Measurements from ENCODE around the gene GULP1.
"Not testable (repeated sequence)": the region's sequence is repeated elsewhere in the genome, so short reads cannot be mapped to it uniquely, and the experiment has no call there.

The GULP1 gene

DNA sequence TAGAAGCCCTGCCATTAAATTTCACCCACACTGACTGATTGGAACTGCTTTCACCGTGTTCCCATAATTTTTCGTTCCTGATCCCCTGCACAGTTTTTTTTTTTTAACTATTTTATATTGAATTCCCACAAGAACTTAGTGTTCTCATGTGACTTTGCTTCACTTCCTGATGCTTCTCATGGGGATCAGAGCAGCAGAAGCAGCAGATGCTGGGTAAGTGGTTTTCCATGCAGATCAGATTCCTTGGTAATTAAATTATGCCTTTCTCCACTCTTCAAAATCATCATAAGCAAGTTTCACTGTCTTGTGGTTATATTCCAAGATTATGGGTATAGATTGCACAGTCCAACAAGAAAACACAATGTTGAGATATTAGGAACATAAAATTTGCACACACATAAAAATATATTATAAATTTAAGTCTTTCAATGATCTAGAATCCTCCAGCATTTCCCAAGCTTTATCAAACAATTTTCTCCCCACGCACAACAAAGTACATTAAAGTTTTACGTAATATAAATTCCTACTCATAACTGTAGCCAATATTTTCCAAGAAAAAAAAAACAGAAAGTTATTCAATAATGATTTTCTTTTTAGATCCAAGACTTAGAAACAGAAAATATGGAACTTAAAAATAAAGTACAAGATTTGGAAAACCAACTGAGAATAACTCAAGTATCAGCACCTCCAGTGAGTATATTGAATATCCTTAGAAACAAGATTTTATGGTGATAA, 277.9 kb downstream of the GULP1 start:
- DNase-seq: no peak

DNA sequence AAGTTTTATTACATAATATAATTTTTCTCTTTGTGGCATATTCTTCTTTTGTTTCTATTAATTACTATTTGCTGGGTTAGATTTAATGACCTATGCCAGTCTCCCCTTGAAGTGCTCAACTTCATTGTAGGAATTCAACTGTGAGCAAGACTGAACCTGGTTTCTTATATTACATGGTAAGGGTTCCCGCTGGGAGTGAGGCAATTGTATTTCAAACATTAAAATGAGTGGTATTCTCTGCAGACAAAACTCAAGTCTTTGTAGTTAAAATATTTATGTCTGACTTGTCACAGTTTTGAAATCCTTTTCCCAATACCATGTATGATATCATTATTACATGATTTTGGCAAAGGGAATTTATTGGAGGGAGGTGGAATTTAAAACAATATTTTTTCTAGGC, 278.7 kb downstream of the GULP1 start:
- no peak for DNase-seq

DNA sequence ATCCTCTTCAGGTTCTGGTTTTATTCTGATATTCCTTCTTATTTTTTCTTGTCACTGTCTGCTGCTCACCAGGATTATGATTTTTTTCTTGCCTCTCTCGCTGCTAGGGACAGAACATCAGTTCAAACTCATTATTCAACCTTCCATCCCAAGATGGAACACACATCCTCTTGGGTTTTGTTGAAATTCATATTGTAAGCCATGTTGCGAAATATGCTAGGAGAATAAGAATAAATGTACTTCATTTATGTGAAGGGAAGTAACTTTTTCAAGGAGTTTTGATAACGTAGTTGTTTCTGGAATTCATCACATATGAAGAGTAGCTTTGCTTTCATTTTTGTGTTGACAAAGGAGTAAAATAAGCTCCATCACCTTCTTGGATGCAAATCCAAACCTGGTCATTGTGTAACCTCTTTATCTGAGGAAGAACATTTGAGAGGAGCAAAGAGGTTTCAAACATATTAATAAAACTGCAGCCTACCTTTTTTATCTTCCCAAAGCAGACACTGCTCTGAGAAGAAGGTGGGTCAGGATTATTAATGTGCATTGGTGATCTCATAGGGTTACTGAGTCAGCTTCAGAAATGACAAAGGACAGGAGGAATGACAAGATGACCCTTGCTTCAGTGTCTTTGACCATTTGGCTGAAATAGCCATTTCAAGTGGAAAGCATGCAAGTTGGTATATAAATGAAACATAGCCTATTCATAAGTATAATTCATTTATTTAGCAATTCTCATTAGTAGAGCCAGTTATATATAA, 280.0 kb downstream of the GULP1 start:
- no peak for DNase-seq

DNA sequence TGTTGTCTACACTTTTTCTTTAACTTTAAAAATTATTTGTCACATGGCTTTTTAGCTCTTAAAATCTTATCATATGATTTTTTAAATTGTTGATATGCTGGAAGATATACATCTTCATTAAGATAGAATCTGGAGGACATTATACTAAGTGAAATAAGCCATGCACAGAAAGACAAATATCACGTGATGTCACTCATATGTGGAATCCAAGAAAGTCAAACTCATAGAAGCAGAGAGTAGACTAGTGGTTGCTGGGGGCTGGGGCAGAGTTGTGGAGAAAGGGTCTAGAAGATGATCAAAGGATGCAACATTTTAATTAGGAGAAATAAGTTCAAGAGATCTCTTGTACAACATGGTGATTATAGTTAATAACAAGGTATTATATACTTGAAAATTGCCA, 280.9 kb downstream of the GULP1 start:
- no peak for DNase-seq

DNA sequence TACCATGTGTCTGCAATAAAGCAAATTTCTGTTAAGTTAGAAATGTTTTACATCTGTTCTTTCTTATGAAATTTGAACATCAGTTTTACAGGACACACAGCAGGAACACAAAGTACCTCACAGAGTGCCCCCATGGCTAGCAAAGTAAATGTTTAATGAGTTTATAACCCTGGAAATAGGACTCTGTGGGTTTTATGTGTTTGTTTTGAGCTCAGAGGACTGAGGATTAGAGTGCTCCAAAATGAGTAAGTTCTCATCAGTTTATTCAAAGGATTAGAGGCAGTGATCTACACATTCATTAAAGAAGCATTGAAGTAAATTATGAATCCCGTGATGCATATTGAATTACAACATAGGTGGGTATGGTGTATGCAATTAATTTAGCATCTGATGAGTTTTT, 281.8 kb downstream of the GULP1 start:
- no peak for DNase-seq

DNA sequence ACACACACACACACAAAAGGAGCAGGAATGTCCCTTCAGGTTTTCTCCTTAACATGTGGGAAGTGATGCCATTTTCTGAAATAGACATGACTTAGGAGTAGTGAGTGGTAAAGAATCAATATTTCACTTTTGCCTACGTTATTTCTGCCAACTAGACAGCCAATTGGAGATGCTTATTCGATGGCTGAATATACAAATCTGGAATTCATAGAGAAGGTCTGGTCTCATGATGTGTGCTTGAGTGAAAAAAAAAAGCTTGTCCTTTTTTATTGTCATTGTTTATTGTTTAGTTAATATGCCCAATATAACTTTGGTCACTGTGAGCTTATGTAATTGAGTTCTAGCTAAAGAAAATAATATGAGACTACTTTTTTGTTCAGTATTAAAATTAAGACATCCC, 284.3 kb downstream of the GULP1 start:
- no peak for DNase-seq

DNA sequence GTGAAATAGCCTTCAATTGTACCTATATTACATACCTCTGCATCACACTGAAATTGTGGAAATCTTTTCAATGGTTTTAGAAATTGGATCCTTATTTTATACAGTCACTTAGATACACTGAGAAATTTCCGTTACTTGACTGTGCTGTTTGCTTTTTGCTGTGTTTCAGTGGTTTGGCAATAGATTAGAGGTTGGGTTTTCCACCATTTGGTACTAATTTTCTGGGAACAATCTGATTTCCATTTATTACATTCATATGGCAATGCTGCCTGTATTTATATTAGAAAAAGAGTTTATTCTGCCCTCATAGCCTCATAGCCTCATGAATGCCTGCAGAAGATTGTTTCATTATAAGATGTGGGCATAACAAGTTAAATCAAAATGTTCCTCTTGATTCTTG, 285.0 kb downstream of the GULP1 start:
- no peak for DNase-seq

DNA sequence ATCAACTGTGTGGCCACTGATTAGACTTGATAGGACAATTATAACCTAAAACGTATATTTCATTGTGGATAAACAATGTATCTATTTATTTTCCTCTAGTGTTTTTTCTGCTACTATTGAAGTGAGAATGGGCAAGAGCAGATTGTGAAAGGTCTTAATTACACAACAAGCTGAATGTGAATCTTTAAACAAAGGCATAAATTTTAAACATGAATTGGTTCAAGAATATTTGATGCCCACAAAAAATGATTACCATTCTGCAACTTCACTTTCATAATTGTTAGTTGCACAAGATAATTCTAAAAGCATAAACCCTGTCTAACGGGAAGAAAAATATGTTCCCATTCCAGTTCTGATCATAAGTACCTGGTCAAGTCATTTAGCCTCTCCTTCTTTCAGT, 285.6 kb downstream of the GULP1 start:
- no peak for DNase-seq

DNA sequence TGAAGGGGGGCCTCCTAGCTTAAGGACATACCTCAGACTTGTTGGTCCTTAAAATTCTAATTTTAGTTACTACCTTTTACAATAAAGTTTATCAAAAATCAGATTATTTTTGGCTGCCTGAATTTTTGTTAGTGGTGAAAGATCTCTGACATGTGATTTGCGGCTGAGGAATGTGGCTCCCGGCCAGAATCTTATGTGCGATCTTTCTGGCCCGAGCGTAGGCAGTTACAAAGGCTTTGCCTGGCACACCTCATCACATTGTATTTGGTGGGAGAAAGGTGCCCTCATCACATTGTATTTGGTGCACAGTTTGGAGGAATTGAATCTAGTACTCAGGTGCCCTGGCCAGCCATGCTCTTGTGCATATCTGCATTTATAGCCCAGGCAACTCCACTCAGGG, 289.1 kb downstream of the GULP1 start:
- no peak for DNase-seq

DNA sequence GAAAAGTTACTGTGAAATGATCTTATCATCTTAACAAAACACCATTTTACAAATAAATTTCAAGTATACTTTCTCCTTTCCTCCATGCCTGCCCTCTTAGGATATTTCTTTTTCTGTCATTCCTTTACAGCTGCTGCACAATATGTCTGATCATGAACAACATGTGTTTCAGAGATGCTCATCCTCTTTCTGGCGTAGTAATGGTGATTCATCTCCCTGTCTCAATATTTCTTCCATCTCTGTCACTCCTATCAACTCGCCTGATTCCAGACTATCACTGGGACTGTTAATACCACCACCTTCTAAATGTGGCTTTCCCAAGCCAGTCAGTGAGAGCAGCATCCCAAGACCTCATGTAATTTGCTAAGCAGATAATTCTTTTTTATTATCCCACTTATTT, 290.5 kb downstream of the GULP1 start:
- no peak for DNase-seq

DNA sequence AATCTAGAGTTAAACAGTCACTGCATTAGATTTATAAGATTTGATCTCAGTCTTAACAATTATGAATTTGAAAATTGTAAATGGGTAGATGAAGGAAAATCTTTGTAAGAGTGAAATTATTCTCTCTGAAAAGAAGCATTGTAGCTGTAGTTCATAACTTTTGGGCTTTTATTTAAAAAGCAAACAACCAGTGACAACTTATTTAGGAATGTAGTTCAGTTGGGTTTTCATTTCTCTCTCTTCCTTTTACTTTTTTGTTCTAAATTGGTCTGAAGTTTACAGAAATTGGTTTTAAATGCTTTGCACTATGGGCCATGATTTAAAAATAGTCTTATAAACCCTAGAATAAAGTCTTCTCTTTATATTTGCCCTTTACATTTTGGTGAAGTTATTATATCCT, 296.6 kb downstream of the GULP1 start:
- no peak for DNase-seq

DNA sequence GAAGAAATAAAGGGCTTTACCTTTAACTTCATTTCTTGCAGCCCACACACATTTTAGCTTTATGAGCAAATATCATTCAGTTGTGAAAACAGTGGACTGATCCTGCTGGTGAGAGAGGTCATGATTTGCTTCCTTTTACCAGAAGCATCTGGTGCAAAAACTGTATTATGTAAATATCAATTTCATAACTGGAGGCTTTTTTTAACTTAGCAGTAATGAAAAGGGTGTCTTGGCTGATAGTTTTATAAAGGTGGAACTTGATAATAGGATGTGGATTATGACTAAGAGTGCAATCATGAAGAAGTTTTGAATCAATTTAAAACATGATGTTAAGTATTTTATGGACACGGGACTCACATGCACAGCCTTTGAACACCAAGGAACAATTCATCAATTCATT, 304.4 kb downstream of the GULP1 start:
- no peak for DNase-seq

DNA sequence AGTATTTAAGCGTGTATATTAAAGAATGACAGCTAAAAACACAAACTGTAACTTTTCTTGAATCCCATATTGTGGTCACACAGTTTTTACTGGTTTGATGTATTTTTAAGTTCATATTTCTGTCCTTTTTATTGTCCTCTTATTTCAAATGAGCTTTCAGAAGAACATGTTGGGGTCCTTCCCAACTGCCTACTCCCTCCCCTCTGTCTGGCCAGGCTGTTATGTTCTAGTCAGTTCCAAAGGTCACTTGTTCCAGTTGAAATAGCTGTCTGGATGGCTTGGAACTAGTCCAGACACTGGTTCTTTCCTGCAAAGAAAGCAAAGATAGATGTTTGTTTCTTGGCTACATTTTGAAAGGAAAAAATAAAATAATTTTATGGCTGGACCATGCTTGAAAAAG, 306.9 kb downstream of the GULP1 start:
- peak; percentile 20 to 73 for DNase-seq

DNA sequence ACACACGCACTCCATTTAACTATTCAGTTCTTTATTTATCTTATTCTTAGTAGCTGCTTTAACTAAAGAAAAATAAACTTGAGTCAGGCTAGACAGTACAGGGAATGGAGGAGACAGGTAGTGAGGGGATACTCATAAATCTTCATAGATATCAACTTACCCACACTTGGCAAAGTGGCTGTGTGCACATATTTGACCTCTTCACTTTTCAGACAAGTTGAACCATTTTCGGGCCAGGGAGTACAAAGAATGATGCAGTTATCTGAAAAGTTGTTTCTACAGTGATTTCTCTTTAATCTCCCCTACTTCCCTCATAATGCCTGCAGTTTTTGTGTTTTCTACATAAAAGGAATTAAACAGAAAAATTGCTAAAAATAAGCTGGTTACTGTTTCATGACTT, 307.5 kb downstream of the GULP1 start:
- peak in 1 of 2 experiments; percentile 10 for DNase-seq

DNA sequence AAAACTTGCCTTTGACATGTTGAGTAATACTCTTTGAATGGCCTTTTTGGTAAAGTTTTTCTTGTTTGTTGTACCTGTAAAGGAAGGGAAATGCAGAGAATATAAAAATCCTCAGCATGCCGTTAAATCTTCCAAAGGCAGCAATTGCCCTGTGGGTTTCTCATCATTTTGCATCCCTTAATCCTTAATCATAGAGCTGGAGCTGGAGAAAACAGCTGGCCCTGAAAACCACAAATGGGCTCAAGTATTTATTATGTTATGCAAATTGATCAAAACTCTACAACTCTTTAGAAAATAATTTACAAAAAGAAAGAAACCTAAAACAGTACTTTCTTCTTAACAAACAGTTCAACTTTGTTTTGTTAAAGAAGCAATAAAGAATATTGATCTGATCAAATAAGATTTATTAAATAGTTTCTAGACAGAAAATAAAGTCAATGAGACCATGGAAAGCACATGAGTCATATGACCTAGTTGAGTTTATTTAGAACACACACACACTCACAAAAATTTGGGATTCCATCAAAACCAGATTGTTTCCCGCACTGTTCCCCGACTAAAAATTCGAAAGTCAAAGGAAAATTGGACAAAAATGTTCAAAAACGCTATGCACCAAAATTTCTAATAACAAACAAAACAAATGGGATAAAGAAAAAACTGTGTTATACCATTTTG, 309.0 kb downstream of the GULP1 start:
- no peak for DNase-seq

DNA sequence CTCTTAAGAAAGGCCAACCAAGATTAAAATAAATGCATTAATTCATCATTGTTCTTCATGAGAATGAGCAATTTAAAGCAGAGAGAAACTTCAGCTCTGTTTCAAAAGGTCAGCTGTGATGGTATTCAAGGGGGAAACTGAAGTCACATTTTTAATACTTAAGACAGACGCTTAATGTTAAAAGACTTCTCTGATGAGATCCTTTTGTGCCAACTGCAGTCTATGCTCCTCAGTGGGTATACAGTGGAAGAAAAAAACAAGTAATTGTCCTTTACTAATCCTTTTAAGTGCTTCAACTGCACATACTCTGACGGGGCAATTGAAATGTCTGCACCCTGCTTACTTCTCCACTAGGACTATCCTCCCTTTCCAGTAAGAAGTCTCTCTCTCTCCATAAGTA, 309.7 kb downstream of the GULP1 start:
- DNase-seq: no peak

DNA sequence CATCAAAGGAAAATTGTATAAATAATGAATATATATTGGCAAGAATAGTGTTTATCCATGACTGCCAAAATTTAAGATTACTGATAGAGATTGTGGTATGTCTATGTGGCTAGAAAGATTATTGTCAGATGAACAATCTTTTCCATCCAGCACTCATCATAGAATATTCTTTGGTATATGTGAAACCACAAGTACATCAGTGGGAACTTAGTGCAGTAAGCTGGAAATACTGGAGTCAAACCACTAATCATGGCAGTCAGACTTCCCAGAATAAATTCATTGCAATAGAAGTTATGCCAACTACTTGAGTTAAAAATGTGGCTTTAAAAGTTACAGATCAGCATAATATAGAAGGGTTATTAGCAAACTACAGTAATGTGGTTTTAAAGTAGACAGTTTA, 310.3 kb downstream of the GULP1 start:
- no peak for DNase-seq

DNA sequence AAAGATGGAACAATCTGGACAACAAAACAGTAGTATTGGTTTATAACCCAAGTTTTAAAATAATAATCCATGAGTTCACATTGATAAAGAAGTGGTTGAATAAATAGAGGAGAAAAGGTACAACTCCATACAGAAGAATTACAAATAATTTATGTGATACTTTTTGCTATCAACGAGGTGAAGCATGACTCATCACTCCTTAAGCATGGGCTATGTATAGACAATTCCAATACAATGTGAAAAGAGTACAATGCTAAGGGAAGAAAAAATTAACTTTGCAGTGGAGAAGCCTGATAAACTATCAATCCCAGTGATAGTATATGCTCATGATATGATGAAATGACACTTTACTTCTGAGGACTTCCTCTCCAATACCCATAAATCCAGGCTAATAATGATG, 312.9 kb downstream of the GULP1 start:
- no peak for DNase-seq

DNA sequence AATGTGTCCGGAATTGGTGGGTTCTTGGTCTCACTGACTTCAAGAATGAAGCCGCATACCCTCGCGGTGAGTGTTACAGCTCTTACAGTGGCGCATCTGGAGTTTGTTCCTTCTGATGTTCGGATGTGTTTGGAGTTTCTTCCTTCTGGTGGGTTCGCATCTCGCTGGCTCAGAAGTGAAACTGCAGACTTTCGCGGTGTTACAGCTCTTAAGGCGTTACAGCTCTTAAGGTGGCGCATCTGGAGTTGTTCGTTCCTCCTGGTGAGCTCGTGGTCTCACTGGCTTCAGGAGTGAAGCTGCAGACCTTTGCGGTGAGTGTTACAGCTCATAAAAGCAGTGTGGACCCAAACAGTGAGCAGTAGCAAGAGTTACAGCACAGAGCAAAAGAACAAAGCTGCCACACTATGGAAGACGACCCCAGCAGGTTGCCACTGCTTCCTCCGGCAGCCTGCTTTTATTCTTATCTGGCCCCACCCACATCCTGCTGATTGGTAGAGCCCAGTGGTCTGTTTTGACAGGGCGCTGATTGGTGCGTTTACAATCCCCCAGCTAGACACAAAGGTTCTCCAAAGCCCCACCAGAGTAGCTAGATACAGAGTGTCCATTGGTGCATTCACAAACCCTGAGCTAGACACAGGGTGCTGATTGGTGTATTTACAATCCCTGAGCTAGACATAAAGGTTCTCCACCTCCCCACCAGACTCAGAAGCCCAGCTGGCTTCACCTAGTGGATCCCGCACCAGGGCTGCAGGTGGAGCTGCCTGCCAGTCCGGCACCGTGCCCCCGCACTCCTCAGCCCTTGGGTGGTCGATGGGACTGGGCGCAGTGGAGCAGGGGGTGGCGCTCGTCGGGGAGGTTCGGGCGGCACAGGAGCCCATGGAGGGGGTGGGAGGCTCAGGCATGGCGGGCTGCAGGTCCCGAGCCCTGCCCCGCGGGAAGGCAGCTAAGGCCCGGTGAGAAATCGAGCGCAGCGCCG, 314.2 kb downstream of the GULP1 start:
- DNase-seq: not testable (repeated sequence)

DNA sequence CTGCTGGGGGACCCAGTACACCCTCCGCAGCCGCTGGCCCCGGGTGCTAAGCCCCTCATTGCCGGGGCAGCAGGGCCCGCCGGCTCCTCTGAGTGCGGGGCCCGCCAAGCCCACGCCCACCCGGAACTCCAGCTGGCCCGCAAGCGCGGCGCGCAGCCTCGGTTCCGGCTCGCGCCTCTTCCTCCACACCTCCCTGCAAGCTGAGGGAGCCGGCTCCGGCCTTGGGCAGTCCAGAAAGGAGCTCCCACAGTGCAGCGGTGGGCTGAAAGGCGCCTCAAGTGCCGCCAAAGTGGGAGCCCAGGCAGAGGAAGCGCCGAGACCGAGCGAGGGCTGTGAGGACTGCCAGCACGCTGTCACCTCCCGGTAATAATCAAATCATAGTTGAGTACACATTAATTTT, 314.9 kb downstream of the GULP1 start:
- DNase-seq: not testable (repeated sequence)

DNA sequence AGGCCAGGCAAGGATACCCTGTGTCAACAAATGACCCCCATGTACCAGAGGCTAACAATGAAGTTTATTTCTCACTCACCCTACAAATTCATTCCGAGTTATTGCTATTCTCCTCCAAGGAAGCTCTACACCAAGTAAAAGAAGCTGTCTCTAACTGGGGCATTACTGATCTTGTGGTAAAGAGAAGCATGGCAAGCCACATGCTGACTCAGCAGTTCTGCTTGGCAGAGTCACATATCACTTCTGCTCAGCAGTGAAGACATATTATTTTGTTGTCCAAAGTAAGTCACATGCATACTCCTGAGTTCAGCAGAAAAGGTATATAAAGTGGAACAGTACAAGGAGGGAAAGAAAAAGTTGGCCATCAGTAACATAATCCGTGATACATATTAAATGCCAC, 315.8 kb downstream of the GULP1 start:
- no peak for DNase-seq

DNA sequence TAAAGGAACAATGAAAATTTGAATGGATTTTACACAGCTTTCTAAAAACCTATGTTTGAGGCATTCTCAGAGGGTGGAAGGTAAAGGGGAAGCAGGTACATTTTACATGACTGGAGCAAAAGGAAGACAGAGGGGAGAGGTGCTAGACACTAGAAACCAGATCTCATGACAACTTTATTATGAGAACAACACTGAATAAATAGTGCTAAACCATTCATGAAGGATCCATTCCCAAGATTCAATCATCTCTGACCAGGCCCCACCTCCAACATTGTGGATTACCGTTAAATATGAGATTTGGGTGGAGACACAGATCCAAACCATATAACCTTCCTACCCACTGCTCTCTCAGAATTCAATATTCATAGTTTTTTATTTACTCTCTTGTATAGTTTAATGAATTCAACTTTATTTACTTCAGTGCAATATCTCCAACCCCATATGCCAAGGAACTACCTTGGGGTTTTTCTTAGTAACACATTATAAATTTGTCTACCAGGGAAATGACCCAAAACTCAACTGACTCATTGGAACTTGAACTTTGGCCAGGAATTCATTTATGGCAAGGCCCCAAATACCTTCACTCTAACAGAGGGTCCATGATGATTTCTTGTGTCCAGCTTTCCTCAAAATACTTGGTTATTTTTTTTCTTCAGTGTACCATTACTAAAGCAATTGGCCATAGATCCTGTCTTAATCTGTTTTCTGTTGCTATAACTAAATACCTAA, 317.8 kb downstream of the GULP1 start:
- DNase-seq: no peak
